ENCODE results near the gene ANO8. TPM values are rescaled to one million over a fixed set of nuclear protein-coding genes. Genes with fewer than 3 reads are reported as not detected.

The ANO8 gene
- total and polyA plus RNA-seq, 2 donors from 2014 or later, result 3.0 to 12.1 TPM

DNA sequence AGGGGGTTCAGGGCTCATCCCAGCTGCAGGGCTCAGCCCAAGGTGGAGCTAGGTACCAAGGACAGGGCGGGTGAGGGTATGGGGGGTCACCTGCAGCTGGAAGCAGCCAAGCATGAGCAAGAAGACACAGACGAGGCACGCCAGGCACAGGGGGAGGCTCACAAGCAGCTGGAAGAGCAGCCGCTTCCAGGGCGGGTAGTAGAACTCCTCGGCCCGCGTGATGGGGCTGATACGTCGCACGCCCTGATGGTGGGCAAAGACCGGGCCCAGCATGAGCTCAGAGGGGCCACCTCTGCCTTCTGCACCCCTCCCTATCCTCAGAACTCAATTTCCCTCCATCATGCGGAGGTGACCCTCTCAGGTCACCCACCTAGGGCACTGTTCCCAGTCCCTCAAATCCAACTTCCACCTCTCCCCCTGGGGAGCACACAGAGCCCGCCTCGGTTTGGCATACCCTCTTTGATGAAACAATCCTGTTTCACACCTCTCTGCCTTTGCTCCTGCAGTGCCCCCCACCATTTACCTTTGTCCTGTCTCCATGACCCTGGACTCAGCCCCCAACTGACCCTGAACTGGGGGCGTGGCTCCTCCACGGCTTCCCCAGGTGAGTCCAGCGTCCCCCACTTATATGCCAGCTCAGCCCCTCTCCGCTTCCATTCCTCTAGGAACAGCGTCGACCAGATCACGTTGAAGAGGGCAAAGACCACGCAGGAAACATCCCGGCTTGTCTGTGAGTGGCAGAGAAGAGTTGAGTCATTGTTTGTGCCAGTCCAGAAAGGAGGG lies 4.2 kb downstream of the ANO8 start:
- no peak overlapping the region for H3K9ac ChIP-seq (ENCODE audit: low read length in 3 of 3)
- H3K36me3 ChIP-seq (ENCODE audit: control insufficient read depth in 2 of 3, insufficient read depth in 3 of 3, low read length in 3 of 3), result no peaks in the 10 kb centered on the region
- H3K9me3 ChIP-seq (ENCODE audit: control insufficient read depth in 2 of 3, insufficient read depth in 1 of 3, low read length in 3 of 3), result no peaks in the 10 kb centered on the region
- FAIRE-seq (no peak), DNase-seq (no peak)
- H3K4me3 ChIP-seq (ENCODE audit: low read length in 3 of 3), result no peak overlapping the region
- H3K4me1 ChIP-seq (ENCODE audit: control insufficient read depth in 2 of 3, insufficient read depth in 2 of 3, low read depth in 1 of 3, low read length in 3 of 3), result peaks cover 0 to 13% (median 0%) of the 10 kb centered on the region in 3 donors
- H3K27me3 ChIP-seq (ENCODE audit: control insufficient read depth, insufficient read depth, low read length), result no peaks in the 10 kb centered on the region
- H3K27ac ChIP-seq (ENCODE audit: low read depth in 2 of 2, low read length in 2 of 2), result no peak overlapping the region
- TF ChIP-seq, protein P1, sequence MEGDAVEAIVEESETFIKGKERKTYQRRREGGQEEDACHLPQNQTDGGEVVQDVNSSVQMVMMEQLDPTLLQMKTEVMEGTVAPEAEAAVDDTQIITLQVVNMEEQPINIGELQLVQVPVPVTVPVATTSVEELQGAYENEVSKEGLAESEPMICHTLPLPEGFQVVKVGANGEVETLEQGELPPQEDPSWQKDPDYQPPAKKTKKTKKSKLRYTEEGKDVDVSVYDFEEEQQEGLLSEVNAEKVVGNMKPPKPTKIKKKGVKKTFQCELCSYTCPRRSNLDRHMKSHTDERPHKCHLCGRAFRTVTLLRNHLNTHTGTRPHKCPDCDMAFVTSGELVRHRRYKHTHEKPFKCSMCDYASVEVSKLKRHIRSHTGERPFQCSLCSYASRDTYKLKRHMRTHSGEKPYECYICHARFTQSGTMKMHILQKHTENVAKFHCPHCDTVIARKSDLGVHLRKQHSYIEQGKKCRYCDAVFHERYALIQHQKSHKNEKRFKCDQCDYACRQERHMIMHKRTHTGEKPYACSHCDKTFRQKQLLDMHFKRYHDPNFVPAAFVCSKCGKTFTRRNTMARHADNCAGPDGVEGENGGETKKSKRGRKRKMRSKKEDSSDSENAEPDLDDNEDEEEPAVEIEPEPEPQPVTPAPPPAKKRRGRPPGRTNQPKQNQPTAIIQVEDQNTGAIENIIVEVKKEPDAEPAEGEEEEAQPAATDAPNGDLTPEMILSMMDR (IDR thresholded peaks at IDR 0.05; ENCODE audit: borderline replicate concordance, extremely low read depth, insufficient read depth), result no peak
- intact Hi-C loops (cut with DNase I), result loop anchor here (10.0 kb wide), 1 partner anchor 134 kb away; the partner anchor contains the start of gene NXNL1

DNA sequence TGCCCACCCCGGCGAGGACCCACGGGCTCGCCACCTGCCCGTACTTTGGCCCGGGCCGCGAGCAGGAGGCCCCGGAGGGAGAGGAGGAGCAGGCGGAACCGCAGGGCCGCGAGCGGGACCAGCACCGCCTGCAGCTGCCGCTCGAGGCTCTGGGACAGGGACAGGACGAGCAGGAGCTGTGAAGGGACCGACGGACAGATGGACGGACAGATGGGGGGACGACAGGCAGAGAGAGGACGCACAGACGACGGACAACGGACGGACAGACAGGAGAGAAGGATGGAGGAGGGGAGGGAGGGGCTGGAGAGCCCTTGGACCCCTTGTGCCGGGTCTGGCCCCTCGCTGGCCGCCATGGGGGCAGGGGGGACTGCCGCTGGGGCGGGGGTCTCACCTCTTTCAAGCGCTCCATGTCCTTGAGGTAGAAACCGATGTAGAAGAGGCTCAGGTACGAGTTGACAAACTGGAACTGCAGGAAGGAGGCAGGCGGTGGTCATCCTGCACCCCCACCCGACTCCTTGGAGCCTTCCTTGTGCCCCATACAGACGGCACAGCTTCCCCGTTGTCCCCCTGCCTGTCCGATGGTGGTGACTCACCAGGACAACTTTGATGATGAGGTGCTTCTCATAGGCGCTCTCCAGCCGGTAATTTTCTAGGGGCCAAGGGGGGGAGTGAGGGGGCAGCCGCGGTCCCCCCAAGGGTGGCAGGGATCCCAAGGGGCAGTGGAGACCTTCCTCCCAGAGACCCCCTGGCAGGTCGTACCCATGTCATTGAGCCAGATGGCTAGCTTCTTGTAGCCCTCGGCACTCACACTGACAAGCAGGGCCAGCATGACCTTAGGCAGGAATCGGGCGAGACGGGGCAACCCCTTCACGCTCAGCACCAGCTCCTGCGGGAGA lies 5.0 kb downstream of the ANO8 start:
- intact Hi-C loops (cut with DNase I), result loop anchor here (10.0 kb wide), 1 partner anchor 135 kb away; the partner anchor contains the start of gene NXNL1
- H3K36me3 ChIP-seq (ENCODE audit: control insufficient read depth in 2 of 3, insufficient read depth in 3 of 3, low read length in 3 of 3), result no peaks in the 10 kb centered on the region
- no peaks in the 10 kb centered on the region for H3K27me3 ChIP-seq (ENCODE audit: control insufficient read depth, insufficient read depth, low read length)
- FAIRE-seq (no peak), DNase-seq (no peak)
- no peak overlapping the region for H3K9ac ChIP-seq (ENCODE audit: low read length in 3 of 3)
- H3K4me1 ChIP-seq (ENCODE audit: control insufficient read depth in 2 of 3, insufficient read depth in 2 of 3, low read depth in 1 of 3, low read length in 3 of 3), result peaks cover 0 to 8% (median 0%) of the 10 kb centered on the region in 3 donors
- H3K4me3 ChIP-seq (ENCODE audit: low read length in 3 of 3), result no peak overlapping the region
- no peak overlapping the region for H3K27ac ChIP-seq (ENCODE audit: low read depth in 2 of 2, low read length in 2 of 2)
- TF ChIP-seq, protein P1 (IDR thresholded peaks at IDR 0.05; ENCODE audit: borderline replicate concordance, extremely low read depth, insufficient read depth), result no peak
- H3K9me3 ChIP-seq (ENCODE audit: control insufficient read depth in 2 of 3, insufficient read depth in 1 of 3, low read length in 3 of 3), result no peaks in the 10 kb centered on the region

DNA sequence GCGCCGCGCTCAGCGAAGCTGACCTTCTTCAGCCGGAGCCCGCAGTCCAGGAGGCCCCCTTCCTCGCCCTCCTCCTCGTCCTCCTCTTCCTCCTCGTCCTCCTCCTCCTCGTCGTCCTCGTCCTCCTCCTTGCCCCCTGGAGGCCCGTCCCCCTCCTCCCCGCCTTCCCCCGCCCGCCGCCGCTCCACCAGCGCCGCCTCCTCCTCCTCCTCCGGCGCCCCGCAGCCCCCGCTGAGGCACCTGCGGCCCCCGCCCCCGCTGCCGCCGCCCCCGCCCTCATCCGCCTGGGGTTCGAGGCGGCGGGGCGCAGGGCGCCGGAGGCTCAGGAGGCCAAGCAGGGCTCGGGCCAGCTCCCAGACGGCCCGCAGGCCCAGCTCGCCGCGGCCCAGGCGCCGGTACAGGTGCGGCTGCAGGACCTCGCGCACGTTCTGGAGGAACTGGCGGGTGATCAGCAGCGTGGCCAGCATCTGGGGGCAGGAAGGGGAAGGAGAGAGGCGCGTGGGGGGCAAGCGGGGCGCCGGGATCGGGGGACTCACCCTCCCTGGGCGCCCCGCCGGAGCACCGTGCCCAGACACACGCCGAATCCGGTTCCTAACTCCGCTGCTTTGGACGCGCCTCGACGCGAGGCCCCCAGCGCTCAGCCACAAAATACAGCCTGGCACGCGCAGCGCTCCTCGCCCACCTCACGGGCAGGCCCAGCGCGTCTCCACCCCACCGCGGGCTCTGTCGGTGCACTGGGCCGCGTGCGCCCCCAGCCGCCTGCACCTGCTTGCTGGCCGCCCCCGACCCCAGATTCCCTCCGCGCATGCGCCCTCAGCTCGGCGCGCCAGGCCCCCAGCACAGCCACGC lies 5.9 kb downstream of the ANO8 start:
- peak in 1 of 5 donors; percentile 49 for DNase-seq
- peaks cover 0 to 2% (median 0%) of the 10 kb centered on the region in 3 donors for H3K4me1 ChIP-seq (ENCODE audit: control insufficient read depth in 2 of 3, insufficient read depth in 2 of 3, low read depth in 1 of 3, low read length in 3 of 3)
- no peaks in the 10 kb centered on the region for H3K36me3 ChIP-seq (ENCODE audit: control insufficient read depth in 2 of 3, insufficient read depth in 3 of 3, low read length in 3 of 3)
- no peak overlapping the region for H3K9ac ChIP-seq (ENCODE audit: low read length in 3 of 3)
- no peaks in the 10 kb centered on the region for H3K27me3 ChIP-seq (ENCODE audit: control insufficient read depth, insufficient read depth, low read length)
- no peak for FAIRE-seq
- H3K9me3 ChIP-seq (ENCODE audit: control insufficient read depth in 2 of 3, insufficient read depth in 1 of 3, low read length in 3 of 3), result no peaks in the 10 kb centered on the region
- peak overlapping the region in 1 of 3 donors; percentile 25 for H3K4me3 ChIP-seq (ENCODE audit: low read length in 3 of 3)
- TF ChIP-seq, protein P1 (IDR thresholded peaks at IDR 0.05; ENCODE audit: borderline replicate concordance, extremely low read depth, insufficient read depth), result no peak
- H3K27ac ChIP-seq (ENCODE audit: low read depth in 2 of 2, low read length in 2 of 2), result no peak overlapping the region
- intact Hi-C loops (cut with DNase I), result no loop called here
